ENCODE results near the gene VPS45.
"Not testable (repeated sequence)": the region's sequence is repeated elsewhere in the genome, so short reads cannot be mapped to it uniquely, and the experiment has no call there.

VPS45 gene

DNA sequence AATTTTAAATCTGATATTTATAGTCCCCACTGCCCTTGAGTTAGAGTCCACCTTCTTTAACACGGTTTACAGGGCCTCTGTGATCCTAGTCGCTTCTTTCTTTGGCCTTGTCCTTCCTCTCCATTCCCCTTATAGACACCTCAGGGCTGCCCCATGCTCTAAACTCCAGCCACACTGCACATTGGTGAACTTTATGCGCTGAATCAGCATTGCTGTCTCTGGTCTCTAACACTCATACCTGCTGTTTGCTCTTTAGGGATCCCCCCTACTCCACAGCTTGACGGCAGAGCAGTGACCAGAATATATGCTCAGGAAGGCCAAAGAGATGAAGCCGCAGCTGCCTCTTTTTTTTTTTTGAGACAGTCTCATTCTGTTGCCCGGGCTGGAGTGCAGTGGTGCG is 112.3 kb downstream of the VPS45 start:
- H3K27ac ChIP-seq (ENCODE audit: low read depth in 2 of 2, low read length in 2 of 2): no peak overlapping the region
- H3K4me1 ChIP-seq (ENCODE audit: control insufficient read depth in 2 of 2, insufficient read depth in 2 of 2, low read length in 2 of 2): no peaks in the 10 kb centered on the region
- H3K9ac ChIP-seq (ENCODE audit: low read depth in 1 of 2, low read length in 2 of 2): no peak overlapping the region
- H3K27me3 ChIP-seq (ENCODE audit: control insufficient read depth in 2 of 2, insufficient read depth in 2 of 2, low read length in 2 of 2): no peaks in the 10 kb centered on the region
- no peak overlapping the region for H3K4me3 ChIP-seq (ENCODE audit: low read length in 2 of 2)
- no peaks in the 10 kb centered on the region for H3K36me3 ChIP-seq (ENCODE audit: control insufficient read depth in 2 of 2, insufficient read depth in 2 of 2, low read length in 2 of 2)
- H3K9me3 ChIP-seq (ENCODE audit: control insufficient read depth in 2 of 2, low read length in 2 of 2): no peaks in the 10 kb centered on the region

DNA sequence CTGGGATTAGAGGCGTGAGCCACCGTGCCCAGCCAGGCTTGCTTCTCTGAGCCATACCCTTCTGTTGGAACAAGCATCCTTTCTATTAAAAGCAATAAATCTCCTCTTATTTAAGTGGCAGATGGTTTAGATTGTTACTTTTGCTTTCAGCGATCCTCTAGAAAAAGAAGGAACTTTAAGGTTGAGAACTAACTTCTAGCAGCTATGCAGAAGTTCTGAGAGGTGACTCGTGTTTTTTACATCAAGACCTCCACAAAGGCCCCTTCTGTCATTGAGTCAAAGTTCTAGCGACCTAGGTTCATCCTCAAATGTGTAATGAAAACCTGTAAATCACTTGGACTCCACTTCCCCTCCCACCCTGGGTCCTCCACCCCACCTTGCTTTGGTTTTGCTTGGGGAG is 112.9 kb downstream of the VPS45 start:
- Histone ChIP-seq H3K9ac (ENCODE audit: low read depth in 1 of 2, low read length in 2 of 2) (no peak overlapping the region), H3K4me3 (ENCODE audit: low read length in 2 of 2) (no peak overlapping the region), H3K36me3 (ENCODE audit: control insufficient read depth in 2 of 2, insufficient read depth in 2 of 2, low read length in 2 of 2) (no peaks in the 10 kb centered on the region), H3K9me3 (ENCODE audit: control insufficient read depth in 2 of 2, low read length in 2 of 2) (no peaks in the 10 kb centered on the region), H3K4me1 (ENCODE audit: control insufficient read depth in 2 of 2, insufficient read depth in 2 of 2, low read length in 2 of 2) (no peaks in the 10 kb centered on the region), H3K27ac (ENCODE audit: low read depth in 2 of 2, low read length in 2 of 2) (no peak overlapping the region), H3K27me3 (ENCODE audit: control insufficient read depth in 2 of 2, insufficient read depth in 2 of 2, low read length in 2 of 2) (no peaks in the 10 kb centered on the region)

DNA sequence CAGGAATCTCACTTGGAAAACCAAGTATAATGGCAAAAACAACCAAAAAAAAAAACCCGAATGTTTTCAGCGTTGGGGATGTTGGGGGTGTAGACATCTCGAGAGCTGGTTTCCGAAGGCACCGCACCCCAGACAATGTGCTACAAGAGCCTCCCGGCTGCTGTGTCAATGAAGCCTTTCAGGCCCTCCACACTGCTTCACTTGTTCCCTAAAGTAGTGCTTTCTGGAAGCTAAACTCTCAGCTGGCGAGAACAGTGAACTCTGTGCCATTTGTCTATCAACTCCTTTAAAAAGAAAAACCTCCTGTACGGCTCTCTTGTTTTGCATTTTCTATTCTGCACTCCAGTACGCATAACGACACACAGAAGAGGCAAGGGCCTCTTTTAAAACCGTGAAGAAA is 114.7 kb downstream of the VPS45 start:
- Histone ChIP-seq H3K27ac (ENCODE audit: low read depth in 2 of 2, low read length in 2 of 2) (no peak overlapping the region), H3K9me3 (ENCODE audit: control insufficient read depth in 2 of 2, low read length in 2 of 2) (no peaks in the 10 kb centered on the region), H3K4me3 (ENCODE audit: low read length in 2 of 2) (no peak overlapping the region), H3K4me1 (ENCODE audit: control insufficient read depth in 2 of 2, insufficient read depth in 2 of 2, low read length in 2 of 2) (no peaks in the 10 kb centered on the region), H3K9ac (ENCODE audit: low read depth in 1 of 2, low read length in 2 of 2) (no peak overlapping the region), H3K36me3 (ENCODE audit: control insufficient read depth in 2 of 2, insufficient read depth in 2 of 2, low read length in 2 of 2) (no peaks in the 10 kb centered on the region), H3K27me3 (ENCODE audit: control insufficient read depth in 2 of 2, insufficient read depth in 2 of 2, low read length in 2 of 2) (no peaks in the 10 kb centered on the region)

DNA sequence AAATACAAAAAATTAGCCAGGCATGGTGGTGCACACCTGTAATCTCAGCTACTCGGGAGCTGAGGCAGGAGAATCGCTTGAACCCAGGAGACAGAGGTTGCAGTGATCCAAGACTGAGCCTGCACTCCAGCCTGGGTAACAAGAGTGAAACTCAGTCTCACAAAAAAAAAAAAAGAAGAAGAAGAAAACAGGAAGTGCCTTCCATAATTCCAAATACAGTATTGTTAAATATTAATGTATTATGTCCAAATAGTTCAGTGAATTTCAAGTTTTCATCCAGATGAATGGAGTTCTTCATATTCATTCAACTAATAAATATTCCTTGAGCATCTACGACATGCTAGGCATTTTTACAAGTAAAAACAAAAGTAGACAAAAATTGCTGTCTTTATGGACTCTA is 115.5 kb downstream of the VPS45 start:
- no peaks in the 10 kb centered on the region for H3K27me3 ChIP-seq (ENCODE audit: control insufficient read depth in 2 of 2, insufficient read depth in 2 of 2, low read length in 2 of 2)
- no peaks in the 10 kb centered on the region for H3K4me1 ChIP-seq (ENCODE audit: control insufficient read depth in 2 of 2, insufficient read depth in 2 of 2, low read length in 2 of 2)
- H3K27ac ChIP-seq (ENCODE audit: low read depth in 2 of 2, low read length in 2 of 2): no peak overlapping the region

DNA sequence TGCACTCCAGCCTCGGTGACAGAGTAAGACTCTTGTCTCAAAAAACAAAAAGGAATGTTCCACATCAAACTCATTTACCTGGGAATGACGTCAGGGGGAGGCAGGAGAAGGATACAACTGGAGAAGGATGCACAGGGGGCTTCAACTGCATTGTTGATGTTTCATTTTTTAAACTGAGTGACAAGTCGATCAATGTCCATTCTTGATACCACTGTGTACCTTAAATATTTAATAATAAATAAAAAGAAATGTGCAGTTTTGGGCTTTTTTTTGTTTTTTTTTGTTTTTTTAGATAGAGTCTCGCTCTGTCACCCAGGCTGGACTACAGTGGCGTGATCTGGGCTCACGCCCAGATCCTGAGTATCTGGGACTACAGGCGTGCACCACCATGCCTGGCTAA is 117.9 kb downstream of the VPS45 start:
- H3K27ac ChIP-seq (ENCODE audit: low read depth in 2 of 2, low read length in 2 of 2): no peak overlapping the region
- H3K9me3 ChIP-seq (ENCODE audit: control insufficient read depth in 2 of 2, low read length in 2 of 2): no peaks in the 10 kb centered on the region
- H3K27me3 ChIP-seq (ENCODE audit: control insufficient read depth in 2 of 2, insufficient read depth in 2 of 2, low read length in 2 of 2): no peaks in the 10 kb centered on the region
- H3K9ac ChIP-seq (ENCODE audit: low read depth in 1 of 2, low read length in 2 of 2): no peak overlapping the region
- H3K4me3 ChIP-seq (ENCODE audit: low read length in 2 of 2): no peak overlapping the region
- H3K4me1 ChIP-seq (ENCODE audit: control insufficient read depth in 2 of 2, insufficient read depth in 2 of 2, low read length in 2 of 2): no peaks in the 10 kb centered on the region
- H3K36me3 ChIP-seq (ENCODE audit: control insufficient read depth in 2 of 2, insufficient read depth in 2 of 2, low read length in 2 of 2): no peaks in the 10 kb centered on the region

More for the DNA sequence above, 115.5 kb downstream of the VPS45 start:
- H3K4me3 ChIP-seq (ENCODE audit: low read length in 2 of 2): no peak overlapping the region
- no peak overlapping the region for H3K9ac ChIP-seq (ENCODE audit: low read depth in 1 of 2, low read length in 2 of 2)
- H3K36me3 ChIP-seq (ENCODE audit: control insufficient read depth in 2 of 2, insufficient read depth in 2 of 2, low read length in 2 of 2): no peaks in the 10 kb centered on the region
- H3K9me3 ChIP-seq (ENCODE audit: control insufficient read depth in 2 of 2, low read length in 2 of 2): no peaks in the 10 kb centered on the region

DNA sequence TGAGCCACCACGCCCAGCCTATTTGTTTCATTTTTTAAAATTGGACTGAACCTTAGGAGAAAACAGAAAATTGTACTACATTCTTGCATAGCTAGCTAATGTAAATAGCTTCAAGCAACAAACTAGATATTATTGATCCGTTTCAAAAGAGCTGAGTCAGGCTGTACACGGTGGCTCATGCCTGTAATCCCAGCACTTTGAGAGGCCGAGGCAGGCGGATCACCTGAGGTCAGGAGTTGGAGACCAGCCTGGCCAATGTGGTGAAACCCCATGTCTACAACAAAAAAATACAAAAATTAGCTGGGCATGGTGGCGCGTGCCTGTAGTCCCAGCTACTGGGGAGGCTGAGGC is 118.8 kb downstream of the VPS45 start:
- H3K9ac ChIP-seq (ENCODE audit: low read depth in 1 of 2, low read length in 2 of 2); H3K9me3 ChIP-seq (ENCODE audit: control insufficient read depth in 2 of 2, low read length in 2 of 2); H3K36me3 ChIP-seq (ENCODE audit: control insufficient read depth in 2 of 2, insufficient read depth in 2 of 2, low read length in 2 of 2); H3K4me3 ChIP-seq (ENCODE audit: low read length in 2 of 2); H3K4me1 ChIP-seq (ENCODE audit: control insufficient read depth in 2 of 2, insufficient read depth in 2 of 2, low read length in 2 of 2); H3K27me3 ChIP-seq (ENCODE audit: control insufficient read depth in 2 of 2, insufficient read depth in 2 of 2, low read length in 2 of 2): not testable (repeated sequence)
- H3K27ac ChIP-seq (ENCODE audit: low read depth in 2 of 2, low read length in 2 of 2): peak overlapping the region in 1 of 2 donors; percentile 3

DNA sequence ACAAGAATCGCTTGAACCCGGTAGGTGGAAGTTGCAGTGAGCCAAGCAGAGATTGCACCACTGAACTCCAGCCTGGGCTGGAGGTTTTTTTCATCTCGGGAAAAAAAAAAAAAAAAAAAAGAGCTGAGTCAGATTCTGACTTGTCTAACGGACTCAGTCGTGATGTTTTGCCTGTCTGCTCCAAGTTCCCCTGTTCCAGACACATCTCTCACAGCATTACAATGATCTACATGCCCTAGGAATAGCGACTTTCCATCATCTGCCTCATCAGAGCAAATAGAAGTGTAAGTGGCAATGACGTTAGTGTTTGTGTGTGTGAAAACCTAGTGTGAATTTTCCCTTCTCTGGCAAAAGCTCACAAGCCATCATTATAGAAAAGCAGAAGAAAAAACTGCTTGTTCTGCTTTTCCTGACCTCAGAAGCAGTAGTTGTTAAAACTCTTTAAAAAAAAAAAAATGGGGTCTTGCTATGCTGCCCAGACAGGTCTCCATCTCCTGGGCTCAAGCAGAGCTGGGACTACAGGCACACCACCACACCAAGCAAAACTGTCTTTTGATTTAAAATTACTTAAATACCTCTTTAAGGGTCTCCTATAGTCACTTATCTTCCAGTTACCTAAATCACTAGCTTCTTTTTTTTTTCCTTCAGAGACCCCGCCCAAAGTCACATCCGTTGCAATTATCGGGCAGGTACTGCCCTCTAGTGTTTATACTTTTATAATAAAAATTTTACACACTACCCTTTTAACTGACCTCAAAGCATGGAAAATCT is 119.4 kb downstream of the VPS45 start:
- no peaks in the 10 kb centered on the region for H3K9me3 ChIP-seq (ENCODE audit: control insufficient read depth in 2 of 2, low read length in 2 of 2)
- H3K27ac ChIP-seq (ENCODE audit: low read depth in 2 of 2, low read length in 2 of 2): peak overlapping the region in 1 of 2 donors; percentile 3
- H3K9ac ChIP-seq (ENCODE audit: low read depth in 1 of 2, low read length in 2 of 2): no peak overlapping the region
- no peaks in the 10 kb centered on the region for H3K27me3 ChIP-seq (ENCODE audit: control insufficient read depth in 2 of 2, insufficient read depth in 2 of 2, low read length in 2 of 2)
- no peaks in the 10 kb centered on the region for H3K4me1 ChIP-seq (ENCODE audit: control insufficient read depth in 2 of 2, insufficient read depth in 2 of 2, low read length in 2 of 2)
- peak overlapping the region in 1 of 2 donors; percentile 14 for H3K4me3 ChIP-seq (ENCODE audit: low read length in 2 of 2)
- H3K36me3 ChIP-seq (ENCODE audit: control insufficient read depth in 2 of 2, insufficient read depth in 2 of 2, low read length in 2 of 2): no peaks in the 10 kb centered on the region

DNA sequence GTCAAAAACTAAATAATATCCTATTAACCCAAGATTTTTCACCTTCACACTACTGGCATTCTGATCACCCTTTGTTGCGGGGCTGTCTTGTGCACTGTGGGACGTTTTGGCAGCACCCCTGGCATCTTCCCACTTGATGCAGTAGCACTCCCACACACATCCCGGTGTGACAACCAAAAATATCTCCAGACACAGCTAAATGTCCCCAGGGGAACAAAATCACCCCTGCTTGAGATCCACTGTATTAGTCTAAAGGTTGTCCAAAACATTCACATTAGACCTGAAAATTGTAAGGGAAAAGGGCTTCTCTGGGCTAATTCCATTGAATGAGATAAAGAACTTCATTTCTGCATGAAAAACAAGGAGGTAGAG is 120.0 kb downstream of the VPS45 start:
- Histone ChIP-seq H3K27ac (ENCODE audit: low read depth in 2 of 2, low read length in 2 of 2) (no peak overlapping the region), H3K4me3 (ENCODE audit: low read length in 2 of 2) (no peak overlapping the region), H3K9me3 (ENCODE audit: control insufficient read depth in 2 of 2, low read length in 2 of 2) (no peaks in the 10 kb centered on the region), H3K9ac (ENCODE audit: low read depth in 1 of 2, low read length in 2 of 2) (no peak overlapping the region), H3K27me3 (ENCODE audit: control insufficient read depth in 2 of 2, insufficient read depth in 2 of 2, low read length in 2 of 2) (no peaks in the 10 kb centered on the region), H3K36me3 (ENCODE audit: control insufficient read depth in 2 of 2, insufficient read depth in 2 of 2, low read length in 2 of 2) (no peaks in the 10 kb centered on the region), H3K4me1 (ENCODE audit: control insufficient read depth in 2 of 2, insufficient read depth in 2 of 2, low read length in 2 of 2) (no peaks in the 10 kb centered on the region)

DNA sequence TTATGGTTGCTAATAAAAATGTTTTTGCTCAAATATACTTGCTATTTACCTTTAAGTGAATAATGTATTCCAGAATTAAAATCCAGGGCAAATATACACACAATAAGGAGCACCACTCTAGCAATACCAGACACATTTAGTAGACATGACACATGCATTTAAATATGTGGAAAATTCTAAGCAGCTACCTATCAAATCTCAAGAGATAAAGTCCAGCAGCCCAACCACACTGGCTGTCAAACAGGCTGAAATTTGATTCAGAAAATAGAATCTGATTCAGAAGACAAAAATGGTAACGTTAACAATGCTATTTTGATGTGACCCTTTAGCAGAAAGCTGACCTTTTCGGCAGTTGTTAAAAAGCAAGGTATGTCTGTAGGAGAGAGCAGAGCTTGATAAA is 124.4 kb downstream of the VPS45 start:
- H3K36me3 ChIP-seq (ENCODE audit: control insufficient read depth in 2 of 2, insufficient read depth in 2 of 2, low read length in 2 of 2): no peaks in the 10 kb centered on the region
- no peak overlapping the region for H3K9ac ChIP-seq (ENCODE audit: low read depth in 1 of 2, low read length in 2 of 2)
- no peaks in the 10 kb centered on the region for H3K4me1 ChIP-seq (ENCODE audit: control insufficient read depth in 2 of 2, insufficient read depth in 2 of 2, low read length in 2 of 2)
- H3K27me3 ChIP-seq (ENCODE audit: control insufficient read depth in 2 of 2, insufficient read depth in 2 of 2, low read length in 2 of 2): no peaks in the 10 kb centered on the region
- H3K4me3 ChIP-seq (ENCODE audit: low read length in 2 of 2): no peak overlapping the region
- H3K9me3 ChIP-seq (ENCODE audit: control insufficient read depth in 2 of 2, low read length in 2 of 2): no peaks in the 10 kb centered on the region
- no peak overlapping the region for H3K27ac ChIP-seq (ENCODE audit: low read depth in 2 of 2, low read length in 2 of 2)

DNA sequence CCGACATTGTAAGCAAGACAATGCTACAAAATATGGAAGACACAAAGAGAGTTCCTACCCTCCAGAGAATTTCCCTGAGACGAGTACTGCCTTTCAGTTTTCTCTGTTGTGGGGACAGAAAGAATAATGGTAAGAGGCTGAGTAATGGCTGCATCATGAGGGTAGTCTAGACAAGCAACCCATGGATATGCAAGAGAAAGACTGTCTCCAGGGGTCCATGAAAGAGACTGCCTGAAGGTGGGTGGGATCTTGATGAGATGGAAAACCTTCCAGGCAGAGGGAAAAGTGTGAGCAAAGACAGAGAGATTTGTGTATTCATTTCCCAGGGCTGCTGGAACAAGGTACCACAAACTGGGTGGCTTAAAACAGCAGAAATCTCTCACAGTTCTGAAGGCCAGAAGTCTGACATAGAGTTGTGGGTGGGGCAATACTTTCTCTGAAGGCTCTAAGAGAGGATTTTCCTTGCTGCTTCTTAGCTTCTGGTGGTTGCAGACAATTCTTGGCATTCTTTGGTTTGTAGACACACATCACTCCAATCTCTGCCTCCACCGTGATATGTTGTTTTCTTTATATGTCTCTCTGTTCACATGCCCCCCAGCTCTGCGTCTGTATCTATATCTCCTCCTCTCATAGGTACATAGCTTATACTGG is 126.9 kb downstream of the VPS45 start:
- H3K36me3 ChIP-seq (ENCODE audit: control insufficient read depth in 2 of 2, insufficient read depth in 2 of 2, low read length in 2 of 2): no peaks in the 10 kb centered on the region
- H3K4me1 ChIP-seq (ENCODE audit: control insufficient read depth in 2 of 2, insufficient read depth in 2 of 2, low read length in 2 of 2): no peaks in the 10 kb centered on the region
- H3K9ac ChIP-seq (ENCODE audit: low read depth in 1 of 2, low read length in 2 of 2): no peak overlapping the region
- no peak overlapping the region for H3K27ac ChIP-seq (ENCODE audit: low read depth in 2 of 2, low read length in 2 of 2)
- H3K9me3 ChIP-seq (ENCODE audit: control insufficient read depth in 2 of 2, low read length in 2 of 2): no peaks in the 10 kb centered on the region
- H3K27me3 ChIP-seq (ENCODE audit: control insufficient read depth in 2 of 2, insufficient read depth in 2 of 2, low read length in 2 of 2): no peaks in the 10 kb centered on the region
- H3K4me3 ChIP-seq (ENCODE audit: low read length in 2 of 2): no peak overlapping the region
